GM19035 (cell line): Measurements from ENCODE around the gene ZFR2.
"Not testable (repeated sequence)": the region's sequence is repeated elsewhere in the genome, so short reads cannot be mapped to it uniquely, and the experiment has no call there.

ENCODE experiments used
- ATAC-seq: cut with Tn5 transposase; IDR thresholded peaks from one replicate; pipeline ENCODE4 v1.9.1; 2021; ENCODE audit not compliant: unreplicated experiment

The ZFR2 gene

GRCh38 chr19:3774621-3775373 lies 94.0 kb downstream of the ZFR2 start:
- no peak for ATAC-seq

GRCh38 chr19:3773814-3774515 lies 94.9 kb downstream of the ZFR2 start:
- ATAC-seq = no peak

- no peak for ATAC-seq
Observed at GRCh38 chr19:3771906-3772455, 96.9 kb downstream of the ZFR2 start, which contains the start of gene RAX2. RAX2 (minus strand) TSS chr19:3772228; CDS start chr19:3771742, 486 bp downstream.

- no peak for ATAC-seq
Observed at GRCh38 chr19:3771000-3771905, 97.6 kb downstream of the ZFR2 start.

- no peak for ATAC-seq
Observed at GRCh38 chr19:3770136-3770999, 98.5 kb downstream of the ZFR2 start.

GRCh38 chr19:3769494-3769893 lies 99.3 kb downstream of the ZFR2 start:
- ATAC-seq = no peak

GRCh38 chr19:3768748-3769099 lies 100.1 kb downstream of the ZFR2 start:
- no peak for ATAC-seq

GRCh38 chr19:3768015-3768747 lies 100.7 kb downstream of the ZFR2 start:
- no peak for ATAC-seq

GRCh38 chr19:3767050-3767449 lies 101.8 kb downstream of the ZFR2 start:
- ATAC-seq = no peak

GRCh38 chr19:3766520-3766919 lies 102.3 kb downstream of the ZFR2 start:
- no peak for ATAC-seq

- not testable (repeated sequence) for ATAC-seq
Observed at GRCh38 chr19:3765757-3766156, 103.1 kb downstream of the ZFR2 start.

GRCh38 chr19:3765121-3765520 lies 103.7 kb downstream of the ZFR2 start:
- ATAC-seq = no peak

- ATAC-seq = peak; percentile 74
Observed at GRCh38 chr19:3762501-3763459, 106.1 kb downstream of the ZFR2 start, which contains the start of gene MRPL54. MRPL54 (plus strand) TSS chr19:3762682; CDS start chr19:3762701, 19 bp downstream.

GRCh38 chr19:3762130-3762473 lies 106.7 kb downstream of the ZFR2 start:
- no peak for ATAC-seq

GRCh38 chr19:3761382-3762129 lies 107.3 kb downstream of the ZFR2 start, which contains the start of gene APBA3:
APBA3 (minus strand) TSS chr19:3761692; CDS start chr19:3760264, 1,428 bp downstream.
- ATAC-seq = peak; percentile 55

GRCh38 chr19:3760871-3761361 lies 107.9 kb downstream of the ZFR2 start:
- ATAC-seq = no peak

GRCh38 chr19:3759482-3760254 lies 109.2 kb downstream of the ZFR2 start:
- no peak for ATAC-seq
